GM21786 (cell line): ENCODE data around the gene TMEM9.
A peak's percentile ranks its signal among the peaks of the same experiment; 100 is the strongest.

Experiments
- ATAC-seq: cut with Tn5 transposase; IDR thresholded peaks from one replicate; pipeline ENCODE4 v1.9.1; 2021; ENCODE audit not compliant: unreplicated experiment

Gene TMEM9

DNA sequence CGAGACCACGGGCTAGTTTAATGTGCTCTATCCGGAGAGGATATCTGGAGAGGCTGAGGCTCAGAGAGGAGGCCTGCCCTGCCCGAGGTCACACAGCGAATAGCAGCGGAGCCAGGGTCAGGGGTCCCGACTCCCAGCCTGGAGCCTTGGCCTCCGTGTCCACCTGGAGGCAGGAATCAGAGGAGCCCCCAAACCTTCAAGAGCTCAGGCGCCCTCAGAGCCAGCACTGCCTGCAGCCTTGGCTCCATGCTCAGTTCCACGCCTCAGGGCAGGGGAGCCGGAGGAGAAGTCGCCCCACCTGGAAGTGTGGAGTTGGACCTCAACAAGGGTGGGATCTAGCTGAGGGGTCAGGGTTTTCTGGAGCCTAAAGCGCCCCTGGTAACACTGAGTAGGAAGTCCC, 25.3 kb downstream of the TMEM9 start:
- no peak for ATAC-seq

DNA sequence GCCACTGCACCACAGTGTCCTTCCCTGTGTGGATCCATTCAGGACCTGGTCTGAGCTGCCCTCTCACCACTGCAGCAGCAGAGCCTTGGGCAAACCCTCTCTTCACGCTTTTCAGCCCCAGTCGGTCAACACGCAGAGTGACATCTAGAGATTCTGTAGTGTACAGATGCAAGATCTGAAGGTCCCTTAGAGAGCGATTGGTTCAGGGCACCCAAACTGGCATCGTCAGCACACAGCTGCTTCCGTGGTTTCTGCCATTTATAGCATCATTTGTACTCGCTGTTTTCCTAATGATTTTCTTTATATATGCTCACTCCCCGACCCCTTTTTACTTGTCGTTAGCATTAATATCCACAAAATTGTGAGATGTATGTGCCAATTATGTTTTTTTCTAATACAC, 25.8 kb downstream of the TMEM9 start:
- ATAC-seq: no peak

DNA sequence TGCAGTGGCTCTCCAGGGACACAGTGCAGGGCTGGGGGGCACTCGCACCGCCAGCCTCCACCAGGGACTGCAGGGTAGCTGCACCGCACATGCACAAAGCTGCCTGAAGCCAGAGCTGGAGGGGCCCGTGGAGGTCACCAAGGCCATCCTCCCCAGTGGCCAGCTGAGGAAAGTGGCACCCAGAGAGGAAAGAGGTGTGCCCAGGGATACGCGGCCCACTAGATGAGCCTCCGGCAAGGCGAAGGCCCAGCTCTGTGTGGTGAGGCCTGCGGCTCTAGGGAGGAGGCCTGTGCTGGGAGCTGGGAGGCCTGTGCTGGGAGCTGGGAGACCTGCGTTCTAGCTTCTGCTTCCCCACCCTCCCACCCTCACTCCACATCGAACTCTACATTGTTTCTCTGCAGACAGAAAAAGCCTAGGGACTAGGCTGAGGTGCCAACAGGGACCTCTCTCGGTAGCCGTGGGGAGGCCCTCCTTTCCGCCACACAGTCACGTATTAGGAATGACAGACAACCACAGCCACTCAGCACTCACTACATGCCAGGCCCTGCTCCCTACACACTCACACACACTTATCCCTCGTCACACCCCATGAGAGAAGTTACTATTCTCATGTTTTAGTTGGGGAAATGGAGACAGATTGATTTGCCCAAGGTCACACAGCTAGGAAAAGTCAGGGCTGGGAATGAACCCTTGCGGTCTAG, 26.4 kb downstream of the TMEM9 start:
- no peak for ATAC-seq

DNA sequence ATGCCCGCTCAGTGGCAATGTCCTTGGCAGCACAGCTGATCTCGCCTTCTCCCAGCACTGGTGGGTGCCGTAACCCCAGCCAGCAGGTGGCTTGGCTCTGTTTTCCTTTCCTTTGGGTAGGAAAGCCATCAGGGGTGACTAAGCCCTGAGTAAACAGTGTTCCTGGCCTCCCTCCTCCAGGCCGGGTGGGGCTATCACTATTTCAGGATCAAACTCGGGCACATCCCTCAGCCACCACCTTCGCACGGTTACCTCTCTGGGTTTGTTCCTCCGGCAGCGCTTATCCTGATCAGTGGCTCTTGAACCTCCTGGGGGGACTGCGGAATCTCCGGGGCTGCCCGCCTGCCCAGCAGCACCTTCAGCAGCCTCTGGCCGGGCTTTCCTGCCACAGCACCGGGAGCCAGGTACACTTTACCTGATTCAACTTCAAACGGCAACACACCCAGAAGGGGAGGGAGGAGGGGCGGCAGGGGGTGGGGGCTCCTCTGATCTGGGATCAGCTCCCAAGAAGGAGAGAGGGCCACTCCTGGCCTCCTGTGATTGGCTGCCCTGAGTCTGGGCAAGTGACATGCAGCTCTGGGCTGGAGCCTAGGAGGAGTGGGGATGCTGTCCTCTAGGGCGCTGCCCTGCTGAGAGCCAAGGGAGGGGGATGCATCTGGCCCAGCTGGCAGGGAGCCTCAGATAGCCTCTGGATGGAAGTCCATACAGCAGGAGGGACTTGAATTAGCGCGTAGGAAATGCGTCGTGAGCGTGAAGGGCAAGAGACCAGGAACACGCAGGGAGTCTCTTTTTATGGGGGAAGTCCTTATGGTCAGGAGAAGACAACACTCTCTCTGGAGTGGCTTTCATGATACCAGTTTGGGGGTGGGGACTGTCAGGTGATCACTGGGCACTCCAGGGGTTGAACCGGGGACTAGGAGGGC, 27.2 kb downstream of the TMEM9 start, which contains the start of gene ASCL5:
TSS of gene ASCL5 (minus strand) at position 353 of the 923 bp plus-strand sequence. CDS start 11,812 bp downstream, outside the sequence.
- ATAC-seq: no peak

DNA sequence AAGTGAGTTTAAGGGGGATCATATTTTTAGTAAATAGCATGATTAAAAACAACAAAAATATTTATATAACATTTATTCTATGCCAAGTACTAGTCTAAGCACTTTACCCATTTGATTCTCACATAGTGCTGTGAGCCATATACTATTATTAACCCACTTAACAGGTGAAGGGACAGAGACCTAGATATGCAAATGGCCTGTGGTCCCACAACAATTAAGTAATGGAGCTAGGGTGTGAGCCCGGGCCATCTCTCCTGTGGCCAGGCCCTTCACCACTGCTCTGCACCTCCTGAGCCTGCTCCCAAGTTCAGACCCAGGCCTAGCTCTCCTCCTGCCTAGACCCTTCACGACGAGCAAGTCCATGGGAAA, 27.8 kb downstream of the TMEM9 start:
- ATAC-seq: no peak

DNA sequence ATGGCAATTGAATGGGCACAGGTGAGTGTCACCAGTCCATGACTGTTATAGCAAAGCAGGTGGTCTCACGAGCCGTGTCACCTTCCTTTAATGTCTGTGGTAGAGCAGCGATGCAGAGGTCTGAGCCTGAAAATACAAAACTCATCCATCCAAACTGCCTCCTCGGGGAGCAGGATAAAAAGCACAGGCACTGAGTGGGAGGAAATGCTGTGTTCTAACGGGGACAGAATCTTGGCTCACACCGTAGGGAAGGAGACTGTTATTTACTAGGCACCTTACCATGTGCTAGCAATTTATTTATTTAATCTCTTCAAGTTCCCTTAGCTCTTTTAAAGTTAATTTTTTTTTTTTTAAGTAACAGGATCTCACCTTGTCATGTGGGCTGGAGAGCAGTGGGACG, 28.5 kb downstream of the TMEM9 start:
- no peak for ATAC-seq

DNA sequence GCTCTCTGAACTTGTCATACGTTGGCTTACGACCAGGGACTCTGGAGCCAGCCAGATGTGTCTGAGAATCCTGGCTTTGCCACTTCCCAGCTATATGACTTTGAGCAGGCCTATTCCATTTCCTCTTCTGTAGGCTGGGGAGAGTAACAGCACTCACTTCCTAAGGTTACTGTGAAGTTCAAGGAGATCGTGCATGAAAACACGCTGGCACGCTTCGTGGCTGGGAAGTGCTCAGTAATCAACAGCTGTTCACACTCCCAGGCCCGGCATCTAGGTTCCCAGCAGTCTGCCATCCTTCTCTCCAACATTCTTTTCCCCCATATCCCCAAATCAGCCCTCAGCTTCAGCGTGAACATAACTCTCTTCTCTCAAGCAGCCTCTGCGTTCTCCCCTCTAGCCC, 29.3 kb downstream of the TMEM9 start:
- ATAC-seq: no peak

DNA sequence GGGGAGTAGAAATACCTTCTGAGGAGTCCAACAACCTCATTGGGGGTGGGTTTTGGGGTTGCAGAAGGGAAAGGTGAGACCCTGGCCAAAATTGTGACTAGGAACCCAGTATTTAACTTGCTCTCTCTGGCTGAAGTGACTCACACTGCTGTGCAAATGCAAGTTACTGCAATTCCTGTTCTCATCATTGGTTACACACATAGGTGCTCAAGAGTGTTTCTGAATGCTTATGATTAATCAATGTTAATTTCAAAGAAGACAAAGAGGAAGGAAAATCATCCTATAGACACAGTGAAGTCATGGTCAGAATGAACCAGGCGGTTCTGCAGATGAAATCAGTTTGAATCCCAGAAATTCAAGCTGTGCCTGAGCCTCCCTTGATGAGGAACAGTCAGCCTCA, 30.4 kb downstream of the TMEM9 start:
- ATAC-seq: no peak

DNA sequence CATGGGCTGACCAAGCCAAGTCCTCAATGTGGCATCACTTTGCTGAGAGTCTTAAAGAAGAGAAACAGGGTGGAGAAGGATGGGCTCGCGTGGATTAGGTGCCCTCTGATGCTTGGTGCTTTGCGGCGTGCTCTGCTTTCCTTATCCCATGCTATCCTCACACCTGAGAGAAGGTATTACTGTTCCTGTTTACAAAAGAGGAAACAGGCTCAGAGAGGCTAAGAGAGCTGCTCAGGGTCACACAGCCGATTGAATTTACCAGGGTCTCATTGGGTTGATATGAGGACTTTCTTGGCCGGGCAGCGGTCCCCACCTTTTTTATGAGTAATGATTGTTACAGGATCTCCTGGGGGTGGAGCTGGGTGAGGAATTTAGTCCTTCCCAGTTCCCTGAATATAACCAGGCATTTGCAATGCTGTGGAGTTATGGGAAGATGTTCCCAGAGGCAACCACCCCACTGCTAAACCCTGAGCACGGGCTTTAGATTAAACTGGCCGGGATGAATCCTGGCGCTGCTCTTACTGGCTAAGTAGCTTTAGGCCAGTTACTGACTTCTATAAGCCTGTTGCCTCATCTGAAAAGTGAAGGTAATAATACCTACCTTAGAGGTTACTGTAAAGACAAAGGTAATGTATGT, 31.8 kb downstream of the TMEM9 start:
- ATAC-seq: no peak

DNA sequence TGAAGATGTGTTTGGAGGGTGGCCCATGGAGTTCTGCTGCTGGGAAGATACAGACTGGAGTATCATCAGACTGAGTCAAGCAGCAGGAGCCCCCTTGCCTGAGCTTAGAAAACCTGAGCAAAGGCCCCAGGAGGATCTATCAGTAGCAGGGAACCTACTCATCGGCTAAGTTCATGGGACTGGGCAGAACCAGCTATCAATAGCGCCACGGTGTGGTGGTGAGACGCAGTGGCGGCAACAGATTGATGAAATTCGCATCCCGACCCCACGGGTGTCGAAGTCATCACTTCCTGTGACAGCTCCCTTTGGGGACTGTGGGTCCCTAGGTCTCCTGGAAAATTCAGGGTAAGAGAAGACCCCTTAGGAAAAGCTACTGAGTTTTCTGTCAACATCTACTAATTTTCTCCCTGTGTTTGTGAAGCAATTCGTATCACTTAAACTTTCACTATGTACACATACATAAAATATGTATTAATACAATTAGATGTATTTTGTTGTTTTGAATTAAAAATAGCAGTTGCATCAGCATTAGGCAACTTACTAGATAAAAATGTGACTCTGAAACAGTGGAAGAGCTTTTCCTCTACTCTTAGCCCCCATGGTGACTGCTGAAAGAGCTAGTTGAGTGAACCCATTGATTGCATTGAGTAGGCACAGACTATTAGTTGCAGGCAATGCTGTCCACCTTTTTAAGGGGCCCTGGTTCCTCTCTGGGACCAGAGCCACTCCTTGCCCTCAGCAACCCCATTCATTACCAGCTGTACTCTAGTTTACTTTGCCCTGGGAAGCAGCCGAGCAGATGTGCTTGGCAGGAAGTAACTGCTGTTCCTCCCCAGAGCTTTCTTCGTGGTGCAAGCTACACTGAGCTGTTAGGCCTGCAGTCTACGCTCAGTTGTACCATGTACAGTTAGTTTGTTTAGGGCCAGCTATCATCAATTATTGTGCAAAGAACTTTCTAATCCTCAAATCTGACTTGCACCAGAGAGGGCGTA, 34.8 kb downstream of the TMEM9 start:
- ATAC-seq: peak; percentile 52

DNA sequence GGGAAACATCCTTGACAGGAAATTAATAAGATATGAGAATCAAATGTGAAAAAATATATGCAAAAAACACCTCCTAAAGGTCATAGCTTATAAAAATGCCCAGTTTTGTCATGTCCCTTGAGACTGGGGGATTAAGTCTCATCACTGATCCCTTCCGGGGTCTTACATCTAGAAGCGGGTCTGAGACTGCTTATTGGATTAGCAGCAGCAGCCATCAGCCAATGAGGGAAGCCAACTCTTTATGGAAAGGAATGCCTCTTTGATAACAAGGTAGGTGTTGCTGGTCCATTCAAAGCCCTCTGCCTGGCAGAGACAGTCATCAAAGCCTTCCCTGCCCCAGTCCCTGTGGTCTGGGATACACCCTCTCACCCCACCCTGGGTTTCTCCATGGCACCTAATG, 38.2 kb downstream of the TMEM9 start:
- no peak for ATAC-seq

DNA sequence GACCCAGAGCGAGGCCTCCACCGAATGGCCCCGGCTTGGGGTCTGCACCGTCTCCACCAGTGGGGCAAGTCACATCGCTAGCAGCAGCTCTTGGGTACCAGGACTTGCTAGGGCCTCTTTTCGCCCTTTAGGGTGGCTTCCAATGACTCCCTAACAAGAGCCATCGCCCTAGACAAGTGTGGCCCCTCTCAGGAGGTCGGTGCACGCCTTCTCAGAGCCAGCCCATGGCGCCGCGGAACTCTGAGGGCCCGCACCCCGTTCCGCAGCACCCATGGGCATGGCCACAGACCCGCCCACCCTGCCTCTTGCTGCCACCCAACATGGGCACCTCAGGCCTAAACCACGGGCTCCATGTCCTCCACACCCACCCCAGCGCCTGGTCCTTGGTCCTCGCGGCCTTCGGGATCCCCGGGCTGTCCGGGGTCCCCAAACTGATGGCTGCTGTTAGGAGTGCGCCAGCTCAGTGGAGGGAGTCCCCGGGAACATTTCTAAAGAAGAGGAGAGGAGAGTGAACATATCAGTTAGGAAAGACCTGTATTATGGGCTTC, 38.8 kb downstream of the TMEM9 start:
- ATAC-seq: no peak

DNA sequence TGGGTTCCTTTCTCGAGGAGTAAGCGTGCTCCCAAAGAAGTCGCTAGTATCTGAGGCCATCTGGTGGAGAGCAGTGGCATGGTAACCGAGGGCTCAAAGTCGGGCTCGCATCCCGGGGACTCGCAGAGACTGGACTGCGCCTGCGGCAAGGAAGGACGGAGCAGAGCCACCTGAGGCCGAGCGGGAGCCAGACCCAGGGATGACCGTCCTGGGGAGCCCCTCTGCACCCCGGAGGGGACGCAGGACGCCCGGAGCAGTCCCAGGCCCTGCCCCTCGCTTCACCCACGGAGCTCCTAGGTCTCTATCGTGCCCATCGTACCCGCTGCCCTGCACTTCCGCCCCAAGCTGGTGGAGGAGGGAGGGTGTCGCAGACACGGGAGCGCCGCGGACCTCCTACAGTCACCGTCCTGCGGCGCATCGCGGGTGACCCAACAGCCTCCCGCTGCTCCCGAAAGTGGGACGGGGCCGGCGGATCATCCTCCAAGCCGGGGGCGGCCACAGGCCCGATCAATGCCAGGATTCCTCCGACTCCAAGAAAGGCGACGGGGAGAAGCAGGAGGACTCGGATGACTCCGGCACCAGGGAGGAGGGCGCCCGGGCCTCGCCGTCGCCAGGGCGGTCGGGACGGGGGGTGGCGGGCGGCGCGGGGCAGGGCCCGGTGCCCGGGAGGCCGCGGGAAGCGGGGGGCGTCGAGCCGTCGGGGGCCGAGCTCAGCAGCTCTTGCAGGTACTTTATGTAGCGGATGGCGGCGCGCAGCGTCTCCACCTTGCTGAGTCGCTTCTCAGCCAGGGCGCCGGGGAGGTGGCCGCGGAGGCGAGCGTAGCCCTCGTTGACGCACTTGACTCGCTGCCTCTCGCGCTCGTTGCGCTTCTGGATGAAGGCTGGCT, 39.8 kb downstream of the TMEM9 start:
- peak; percentile 94 for ATAC-seq

DNA sequence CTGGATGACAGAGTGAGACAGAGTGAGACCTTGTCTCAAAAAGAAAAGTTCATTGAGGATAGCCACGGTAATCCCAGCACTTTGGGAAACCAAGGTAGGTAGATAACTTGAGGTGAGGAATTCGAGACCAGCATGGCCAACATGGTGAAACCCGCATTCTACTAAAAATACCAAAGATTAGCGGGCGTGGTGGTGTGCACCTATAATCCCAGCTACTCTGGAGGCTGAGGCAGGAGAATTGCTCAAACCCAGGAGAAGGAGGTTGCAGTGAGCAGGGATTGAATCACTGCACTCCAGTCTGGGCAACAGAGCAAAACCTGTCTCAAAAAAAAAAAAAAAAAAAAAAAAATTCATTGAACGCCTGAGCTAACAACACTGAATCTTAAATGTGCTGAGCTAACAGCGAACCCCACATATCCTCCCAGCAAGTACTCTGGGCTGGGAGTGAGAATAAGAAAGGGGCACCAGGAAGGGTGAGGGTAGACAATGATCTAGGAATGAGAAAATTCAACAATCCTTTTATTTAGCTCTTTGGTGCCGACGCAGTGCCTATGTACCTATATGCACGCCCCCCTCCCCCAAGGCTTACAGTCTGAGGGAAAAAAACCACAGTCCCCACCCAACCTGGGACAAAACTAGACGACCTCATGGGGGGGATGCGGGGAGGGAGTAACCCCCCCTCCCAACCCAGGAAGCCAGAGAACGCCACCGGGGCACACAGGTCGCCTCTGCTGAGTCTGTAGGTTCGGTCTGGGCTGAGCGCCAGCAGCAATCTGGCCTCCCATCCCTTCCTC, 40.6 kb downstream of the TMEM9 start:
- no peak for ATAC-seq

DNA sequence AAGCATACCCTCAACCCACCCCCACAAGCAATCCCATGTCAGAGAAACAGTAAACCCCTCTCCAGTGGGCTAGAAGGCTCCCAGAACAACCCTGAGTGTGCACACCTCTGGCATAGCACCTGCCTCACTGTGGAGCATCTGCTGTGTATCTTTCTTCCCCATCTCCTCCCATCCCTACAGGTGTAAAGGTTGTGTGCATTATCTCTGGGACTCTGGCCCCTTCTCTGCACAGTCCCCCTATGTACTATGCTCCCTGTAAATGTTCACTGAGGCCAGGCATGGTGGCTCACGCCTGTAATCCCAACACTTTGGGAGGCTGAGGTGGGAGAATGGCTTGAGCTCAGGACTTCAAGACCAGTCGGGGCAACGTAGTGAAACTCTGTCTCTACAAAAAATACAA, 41.3 kb downstream of the TMEM9 start:
- ATAC-seq: no peak

DNA sequence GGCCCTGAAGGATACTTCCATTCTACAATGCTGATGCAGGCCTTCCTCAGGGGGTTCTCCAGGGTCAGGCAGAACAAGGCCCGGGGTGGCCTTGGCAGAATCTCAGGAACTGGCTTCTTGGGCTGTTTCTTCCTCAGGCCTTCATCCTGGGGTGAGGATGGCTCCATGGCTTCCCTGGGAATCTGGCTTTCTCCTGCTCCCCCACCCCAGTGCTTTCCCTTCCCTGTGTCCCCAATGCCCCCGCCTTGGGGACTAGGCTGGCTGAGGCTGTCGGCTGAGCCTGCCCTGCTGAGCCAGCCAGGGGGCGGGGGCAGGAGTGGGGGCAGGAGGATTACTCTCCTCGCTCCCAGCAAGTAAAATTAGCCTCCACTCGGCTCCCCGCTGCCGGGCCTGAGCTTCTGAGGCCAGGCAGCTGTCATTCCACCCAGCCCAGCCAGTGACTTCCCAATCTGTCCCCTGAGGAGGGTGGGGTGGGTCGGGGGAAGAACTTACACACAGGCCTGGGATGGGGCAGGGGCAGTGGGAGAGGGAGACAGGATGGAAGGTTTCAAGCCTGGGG, 42.0 kb downstream of the TMEM9 start, which contains the start of gene CACNA1S:
TSS of gene CACNA1S (minus strand) at position 254 of the 559 bp plus-strand sequence. CDS start at position 167, 87 bp downstream.
- ATAC-seq: no peak

DNA sequence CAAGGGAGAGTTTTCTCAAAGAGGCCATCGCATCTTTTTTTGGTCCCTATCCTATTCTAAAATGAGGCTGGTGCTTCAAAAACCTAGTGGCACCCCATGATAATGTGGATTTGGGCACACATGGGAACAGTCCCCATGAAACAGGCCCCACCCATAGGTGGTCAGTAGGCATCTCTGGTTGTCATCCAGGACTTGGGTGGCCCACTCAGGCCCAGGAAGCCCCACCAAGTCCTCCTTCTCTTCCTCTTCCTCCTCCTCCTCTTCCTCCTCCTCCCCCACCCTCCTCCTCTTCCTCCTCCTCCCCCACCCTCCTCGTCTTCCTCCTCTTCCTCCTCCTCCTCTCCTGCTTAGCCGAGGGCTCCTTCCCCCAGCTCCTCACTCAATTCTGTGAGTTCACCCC, 42.6 kb downstream of the TMEM9 start:
- no peak for ATAC-seq

DNA sequence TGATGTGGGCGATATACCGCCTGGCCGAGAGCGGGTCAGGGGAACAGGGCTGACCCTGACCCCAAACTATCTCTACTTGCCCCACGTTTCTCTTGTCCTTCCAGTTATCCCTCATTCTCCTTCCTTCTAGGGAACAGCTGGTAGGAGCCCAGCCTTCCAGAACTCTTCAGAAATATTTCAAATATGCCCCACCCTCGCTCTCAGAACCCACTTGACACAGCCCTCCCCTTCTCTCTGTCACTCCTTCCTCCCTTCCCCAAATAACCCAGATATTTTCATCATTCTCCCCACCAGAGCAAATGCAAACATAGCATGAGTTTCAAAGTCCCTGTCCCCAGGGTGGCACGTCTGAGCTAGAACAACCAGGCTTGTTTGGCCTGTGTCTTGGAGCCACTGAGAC, 43.1 kb downstream of the TMEM9 start:
- no peak for ATAC-seq
